Pancreas (tissue), 10 donors: Measurements from ENCODE around the gene SFRP5. TPM values are rescaled to one million over a fixed set of nuclear protein-coding genes. Genes with fewer than 3 reads are reported as not detected.

ENCODE experiments used
- ATAC-seq, 4 donors: fragments of 200-7000 bp; cut with Tn5 transposase; one replicate each; pipeline versions ENCODE4 v1.8.0 to v1.9.1; 2020; ENCODE audit warnings: mild to moderate bottlenecking in 4 of 4, moderate library complexity in 4 of 4
- DNase-seq, 6 donors: peaks; one replicate each; pipeline ENCODE4 v3.0.0-alpha.2; 2020
- FAIRE-seq: peaks from 2 replicates; lab custom pipeline; 2012; peaks lifted over from hg19 to GRCh38; lab: Jason Lieb, UNC
- H3K27ac ChIP-seq, 4 donors: fragments of 200-600 bp; sonication (generic); 1 replicate in 3 of 4; 2 replicates in 1 of 4; pipeline versions ENCODE4 v1.5.0 to v1.8.0; 2020
- H3K27me3 ChIP-seq, 4 donors: fragments of 200-600 bp; one replicate each; pipeline ENCODE4 v1.8.0; 2021
- H3K36me3 ChIP-seq, 3 donors: fragments of 200-600 bp; sonication (generic) in 1 of 3; one replicate each; pipeline versions ENCODE4 v1.5.0 to v1.8.0; 2020 to 2021
- H3K4me1 ChIP-seq, 3 donors: fragments of 200-600 bp; one replicate each; pipeline ENCODE4 v1.8.0; 2021
- H3K4me3 ChIP-seq, 4 donors: fragments of 200-600 bp; sonication (generic) in 2 of 4; one replicate each; pipeline versions ENCODE4 v1.5.0 to v1.8.0; 2020 to 2021
- H3K9me3 ChIP-seq, 4 donors: fragments of 200-600 bp; one replicate each; pipeline ENCODE4 v1.8.0; 2021
- WGBS, 2 donors: extraction: QIAGEN DNeasy Blood & Tissue Kit; methylation state at CpG; one replicate each; pipeline ENCODE4 v1.1.7; 2013; 5-methylcytosine and 5-hydroxymethylcytosine counted together
- intact Hi-C, 3 donors: fragments of 100-400 bp; cut with DNase I; formaldehyde crosslinking; loops; one replicate each; pipeline versions ENCODE4 v1.11.1 to v1.14.2; 2022
- polyA plus RNA-seq, 2 donors: library from polyadenylated mRNA; stranded (reverse); fragments of 200-250 nt; gene quantifications; one replicate each; pipeline ENCODE4 v1.2.3, GENCODE V29; 2013
- total RNA-seq, 6 donors: library from RNA; stranded (reverse); fragmentation: NEBNext Ultra II Directional in 4 of 6; extraction: Animal tissue kit (Norgen Biotek cat#: 25700) in 4 of 6; gene quantifications; one replicate each; pipeline versions ENCODE4 v1.2.1 to v1.2.4, GENCODE V29; 2021 to 2023
- TF ChIP-seq, protein P1 (sequence below), 4 donors: fragments of 200-600 bp; sonication (generic) in 3 of 4; IDR thresholded peaks; one replicate each; pipeline versions ENCODE4 v1.5.0 to v1.8.0; 2021; ENCODE audit warnings: antibody characterized with exemption in 4 of 4
- donor health status: healthy with polysubstance abuse.
- donor health status: DM: no; HTN: no; CAD: no; lungs with moderate emphysema.
- donor health status: DM: no; HTN: no; CAD: no.
- donor health status: control.
- donor health status: control.
- donor health status: Bipolar disorder and iron deficiency.
- donor health status: DM: yes; HTN: yes; CAD: no.
- donor health status: DM: no; HTN: no; CAD: no.
- donor health status: DM: no; HTN: no; CAD: no.
- donor health status: DM: yes; HTN: yes; CAD: no.

Gene SFRP5, protein sequence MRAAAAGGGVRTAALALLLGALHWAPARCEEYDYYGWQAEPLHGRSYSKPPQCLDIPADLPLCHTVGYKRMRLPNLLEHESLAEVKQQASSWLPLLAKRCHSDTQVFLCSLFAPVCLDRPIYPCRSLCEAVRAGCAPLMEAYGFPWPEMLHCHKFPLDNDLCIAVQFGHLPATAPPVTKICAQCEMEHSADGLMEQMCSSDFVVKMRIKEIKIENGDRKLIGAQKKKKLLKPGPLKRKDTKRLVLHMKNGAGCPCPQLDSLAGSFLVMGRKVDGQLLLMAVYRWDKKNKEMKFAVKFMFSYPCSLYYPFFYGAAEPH
- total RNA-seq = 100 to 1,000 TPM in 1 of 6 donors, 10 to 100 TPM in 5; 59.8 to 159 (median 67.7) TPM
- 100 to 1,000 TPM; 148 to 180 TPM for polyA plus RNA-seq

DNA sequence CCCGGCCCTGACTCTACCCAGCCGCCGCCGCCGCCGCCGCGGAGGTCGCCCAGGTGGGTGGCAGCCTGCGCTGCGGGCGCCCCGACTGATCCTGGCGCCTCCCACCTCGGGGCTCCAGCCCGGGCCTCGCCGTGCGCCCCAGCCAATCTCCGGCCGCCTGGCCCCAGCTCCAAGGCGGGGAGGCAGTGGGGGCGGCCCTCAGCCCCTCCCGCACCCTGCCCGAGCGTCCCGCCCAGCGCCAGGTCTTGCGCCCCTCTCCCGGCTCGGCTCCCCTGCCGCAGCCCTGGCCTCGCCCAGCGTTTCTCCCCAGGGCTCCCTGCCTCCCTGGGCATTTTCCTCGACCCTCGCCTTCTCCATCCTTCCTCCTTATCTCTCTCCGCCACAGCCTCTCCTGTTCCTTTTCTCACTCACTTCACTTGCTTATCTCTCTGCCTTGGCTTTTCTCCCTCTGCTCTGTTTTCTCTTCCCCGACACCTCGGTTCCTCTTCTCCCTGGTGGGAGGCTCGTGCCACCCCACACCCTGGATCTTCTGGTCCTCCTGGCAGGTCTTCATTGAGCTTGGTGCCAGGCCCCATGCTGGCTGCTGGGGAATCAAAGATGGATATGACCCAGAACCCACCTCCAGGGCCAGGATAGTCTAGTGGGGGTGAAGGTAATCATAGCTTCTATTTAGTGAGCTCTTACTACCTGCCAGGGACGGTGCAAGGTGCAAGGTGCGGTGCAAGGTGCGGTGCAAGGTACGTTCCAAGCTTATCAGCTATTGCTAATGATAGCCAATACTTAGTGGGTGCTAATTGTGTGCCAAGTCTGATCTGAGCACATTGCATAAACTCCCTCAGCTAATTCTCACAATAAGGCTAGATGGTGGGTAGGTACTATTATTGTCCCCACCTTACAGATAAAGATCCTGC lies at the start of gene SFRP5:
TSS of gene SFRP5 (minus strand) at position 87 of the 911 bp plus-strand sequence. CDS start 166 bp downstream, outside the sequence.
- DNase-seq (peak; percentile 56 to 87 (median 70)), ATAC-seq (peak; percentile 28 to 67 (median 48)), FAIRE-seq (no peak)
- Histone ChIP-seq H3K4me1 (peaks cover 7 to 38% (median 20%) of the 10 kb centered on the region in 3 donors), H3K4me3 (peak within 1 kb of the TSS; percentile 34 to 55 (median 54)), H3K27me3 (no peaks in the 10 kb centered on the region), H3K9me3 (no peaks in the 10 kb centered on the region), H3K27ac (peak within 1 kb of the TSS; percentile 42 to 75 (median 58)), H3K36me3 (no peaks in the 10 kb centered on the region)
- TF ChIP-seq, protein P1, sequence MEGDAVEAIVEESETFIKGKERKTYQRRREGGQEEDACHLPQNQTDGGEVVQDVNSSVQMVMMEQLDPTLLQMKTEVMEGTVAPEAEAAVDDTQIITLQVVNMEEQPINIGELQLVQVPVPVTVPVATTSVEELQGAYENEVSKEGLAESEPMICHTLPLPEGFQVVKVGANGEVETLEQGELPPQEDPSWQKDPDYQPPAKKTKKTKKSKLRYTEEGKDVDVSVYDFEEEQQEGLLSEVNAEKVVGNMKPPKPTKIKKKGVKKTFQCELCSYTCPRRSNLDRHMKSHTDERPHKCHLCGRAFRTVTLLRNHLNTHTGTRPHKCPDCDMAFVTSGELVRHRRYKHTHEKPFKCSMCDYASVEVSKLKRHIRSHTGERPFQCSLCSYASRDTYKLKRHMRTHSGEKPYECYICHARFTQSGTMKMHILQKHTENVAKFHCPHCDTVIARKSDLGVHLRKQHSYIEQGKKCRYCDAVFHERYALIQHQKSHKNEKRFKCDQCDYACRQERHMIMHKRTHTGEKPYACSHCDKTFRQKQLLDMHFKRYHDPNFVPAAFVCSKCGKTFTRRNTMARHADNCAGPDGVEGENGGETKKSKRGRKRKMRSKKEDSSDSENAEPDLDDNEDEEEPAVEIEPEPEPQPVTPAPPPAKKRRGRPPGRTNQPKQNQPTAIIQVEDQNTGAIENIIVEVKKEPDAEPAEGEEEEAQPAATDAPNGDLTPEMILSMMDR (IDR thresholded peaks at IDR 0.05) = no peak
- 3 to 4% methylated on average over 24 to 44 of the region's 44 CpGs for WGBS, 2 donors
- intact Hi-C loops = no loop called here

DNA sequence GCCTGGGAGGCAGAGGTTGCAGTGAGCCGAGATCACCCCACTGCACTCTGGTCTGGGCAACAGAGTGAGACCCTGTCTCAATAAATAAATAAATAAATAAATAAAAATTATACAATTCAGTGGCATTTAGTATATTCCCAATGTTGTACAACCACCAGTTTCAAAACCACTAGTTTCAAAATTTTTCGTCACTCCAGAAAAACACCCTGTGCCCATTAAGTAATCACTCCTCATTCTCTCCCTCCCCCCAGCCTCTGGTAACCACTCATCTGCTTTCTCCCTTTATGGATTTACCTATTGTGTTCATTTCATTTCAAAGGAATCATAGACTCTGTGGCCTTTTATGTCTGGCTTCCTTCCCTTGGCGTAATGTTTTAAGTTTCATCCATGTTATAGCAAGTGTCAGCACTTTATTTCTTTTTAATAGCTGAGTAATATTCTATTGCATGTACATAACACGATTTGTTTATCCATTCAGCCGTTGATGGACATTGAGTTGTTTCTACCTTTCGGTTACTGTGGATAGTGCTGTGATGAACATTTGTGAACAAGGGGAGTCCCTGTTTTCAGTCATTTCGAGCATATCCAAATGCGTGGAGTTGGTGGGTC lies 48.4 kb upstream of the SFRP5 start:
- H3K4me3 ChIP-seq = no peak overlapping the region
- DNase-seq (no peak), FAIRE-seq (no peak), ATAC-seq (no peak)
- no peak overlapping the region for H3K27ac ChIP-seq
- no peaks in the 10 kb centered on the region for H3K36me3 ChIP-seq
- intact Hi-C loops = no loop called here
- H3K27me3 ChIP-seq = no peaks in the 10 kb centered on the region
- TF ChIP-seq, protein P1 (IDR thresholded peaks at IDR 0.05) = no peak
- WGBS, 2 donors = 90 to 92% methylated on average over 8 of the region's 8 CpGs
- no peaks in the 10 kb centered on the region for H3K4me1 ChIP-seq
- no peaks in the 10 kb centered on the region for H3K9me3 ChIP-seq

DNA sequence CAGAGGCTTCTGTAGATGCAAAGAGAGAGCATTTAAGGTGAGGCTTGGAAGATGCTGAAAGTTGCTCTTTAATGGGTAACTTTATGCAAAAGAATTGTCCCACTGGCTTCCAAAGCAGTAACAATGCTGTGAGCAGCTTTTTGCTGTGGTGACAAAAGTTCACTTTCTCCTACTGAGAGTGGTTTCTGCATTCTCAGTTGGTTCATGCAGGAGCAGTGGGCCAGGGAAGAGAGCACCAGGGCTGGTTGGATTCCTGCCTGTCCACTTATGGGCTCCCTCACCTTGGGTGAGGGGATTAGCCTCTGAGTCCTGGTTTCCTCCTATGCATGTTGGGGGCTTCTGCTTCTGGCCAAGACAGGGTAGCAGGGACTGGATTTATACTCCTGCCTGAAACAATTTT lies 46.8 kb upstream of the SFRP5 start:
- Histone ChIP-seq H3K4me3 (no peak overlapping the region), H3K4me1 (no peaks in the 10 kb centered on the region), H3K27me3 (no peaks in the 10 kb centered on the region), H3K36me3 (no peaks in the 10 kb centered on the region), H3K27ac (no peak overlapping the region), H3K9me3 (no peaks in the 10 kb centered on the region)
- ATAC-seq (no peak), DNase-seq (no peak), FAIRE-seq (no peak)
- TF ChIP-seq, protein P1 (IDR thresholded peaks at IDR 0.05) = no peak
- intact Hi-C loops = no loop called here

DNA sequence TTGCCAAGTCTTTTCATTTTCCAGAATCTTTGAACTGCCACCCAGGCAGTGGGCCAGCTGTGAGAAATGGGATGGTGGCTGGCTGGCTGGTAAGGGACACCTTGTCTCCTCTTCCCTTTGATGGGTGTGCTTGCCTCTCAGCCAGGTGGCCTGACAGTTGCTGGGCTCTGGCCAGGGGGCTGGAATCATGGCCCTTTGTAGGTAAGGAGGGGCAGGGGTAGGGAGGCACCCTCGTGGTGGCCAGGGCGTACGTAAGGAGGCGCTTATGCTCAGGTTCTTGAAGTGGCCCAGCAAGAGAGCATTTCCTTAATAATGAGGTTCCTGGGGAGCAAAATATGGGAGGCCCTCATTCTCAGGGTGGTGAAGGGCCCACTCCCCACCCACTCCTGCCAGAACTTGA lies 44.8 kb upstream of the SFRP5 start:
- DNase-seq = no peak
- H3K4me1 ChIP-seq = no peaks in the 10 kb centered on the region
- no peaks in the 10 kb centered on the region for H3K27me3 ChIP-seq
- no peak overlapping the region for H3K27ac ChIP-seq
- TF ChIP-seq, protein P1 (IDR thresholded peaks at IDR 0.05) = no peak
- no peaks in the 10 kb centered on the region for H3K36me3 ChIP-seq
- no peak overlapping the region for H3K4me3 ChIP-seq
- 85 to 92% methylated on average over 4 of the region's 4 CpGs for WGBS, 2 donors
- no peak for FAIRE-seq
- no peaks in the 10 kb centered on the region for H3K9me3 ChIP-seq
- ATAC-seq = no peak
- intact Hi-C loops = no loop called here
